GM21360 (cell line): ENCODE data around the gene FAM110D.

Experiments
- ATAC-seq: cut with Tn5 transposase; IDR thresholded peaks from one replicate; pipeline ENCODE4 v1.9.1; 2021; ENCODE audit warnings: mild to moderate bottlenecking, moderate library complexity; ENCODE audit not compliant: unreplicated experiment

Gene FAM110D

DNA sequence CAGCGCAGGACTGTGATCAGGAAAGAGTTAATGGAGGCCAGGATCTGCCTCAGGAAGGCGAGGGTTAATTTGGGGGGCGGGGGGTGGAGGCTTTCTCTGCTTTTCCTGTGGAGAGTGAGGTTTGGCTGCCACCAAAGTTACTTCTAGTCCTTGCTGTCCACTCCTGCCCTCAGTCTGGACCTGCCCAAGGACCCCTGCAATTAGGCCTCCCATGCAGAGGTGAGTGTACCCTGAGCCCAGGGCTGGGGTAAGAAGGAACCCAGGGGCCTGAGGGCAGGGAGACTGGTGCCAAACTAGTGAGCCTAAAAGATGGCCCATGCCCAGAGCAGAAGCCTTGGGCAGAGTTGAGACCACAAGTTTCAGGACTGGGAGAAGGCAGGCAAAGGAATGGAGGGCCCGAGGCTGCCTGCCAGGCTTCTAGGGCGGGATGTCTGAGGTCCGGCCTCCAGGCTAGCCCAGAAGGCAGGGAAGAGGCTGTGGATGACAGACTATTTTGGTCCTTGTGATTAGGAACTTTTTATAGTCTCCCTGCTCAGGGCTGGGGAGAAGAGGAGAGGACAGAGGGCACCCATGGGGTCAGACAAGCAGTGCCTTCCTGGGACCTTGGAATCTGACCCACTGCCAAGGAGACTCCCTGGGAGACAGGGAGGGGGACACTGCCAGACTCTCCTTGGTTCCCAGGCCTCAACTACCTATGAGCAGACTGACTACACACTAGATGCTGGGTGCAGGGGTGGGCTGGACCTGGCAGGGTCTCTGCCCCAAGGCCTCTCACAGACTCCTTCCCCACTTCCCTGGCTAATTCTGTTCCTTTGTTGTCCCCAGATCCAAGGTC lies at the start of gene FAM110D:
TSS of gene FAM110D (plus strand) at position 172 of the 835 bp plus-strand sequence. CDS start 2,213 bp downstream, outside the sequence.
- no peak for ATAC-seq

GRCh38 chr1:26109229-26110164 lies 49.4 kb upstream of the FAM110D start:
- ATAC-seq: no peak

GRCh38 chr1:26110731-26111529 lies 47.9 kb upstream of the FAM110D start:
- peak; percentile 29 for ATAC-seq

DNA sequence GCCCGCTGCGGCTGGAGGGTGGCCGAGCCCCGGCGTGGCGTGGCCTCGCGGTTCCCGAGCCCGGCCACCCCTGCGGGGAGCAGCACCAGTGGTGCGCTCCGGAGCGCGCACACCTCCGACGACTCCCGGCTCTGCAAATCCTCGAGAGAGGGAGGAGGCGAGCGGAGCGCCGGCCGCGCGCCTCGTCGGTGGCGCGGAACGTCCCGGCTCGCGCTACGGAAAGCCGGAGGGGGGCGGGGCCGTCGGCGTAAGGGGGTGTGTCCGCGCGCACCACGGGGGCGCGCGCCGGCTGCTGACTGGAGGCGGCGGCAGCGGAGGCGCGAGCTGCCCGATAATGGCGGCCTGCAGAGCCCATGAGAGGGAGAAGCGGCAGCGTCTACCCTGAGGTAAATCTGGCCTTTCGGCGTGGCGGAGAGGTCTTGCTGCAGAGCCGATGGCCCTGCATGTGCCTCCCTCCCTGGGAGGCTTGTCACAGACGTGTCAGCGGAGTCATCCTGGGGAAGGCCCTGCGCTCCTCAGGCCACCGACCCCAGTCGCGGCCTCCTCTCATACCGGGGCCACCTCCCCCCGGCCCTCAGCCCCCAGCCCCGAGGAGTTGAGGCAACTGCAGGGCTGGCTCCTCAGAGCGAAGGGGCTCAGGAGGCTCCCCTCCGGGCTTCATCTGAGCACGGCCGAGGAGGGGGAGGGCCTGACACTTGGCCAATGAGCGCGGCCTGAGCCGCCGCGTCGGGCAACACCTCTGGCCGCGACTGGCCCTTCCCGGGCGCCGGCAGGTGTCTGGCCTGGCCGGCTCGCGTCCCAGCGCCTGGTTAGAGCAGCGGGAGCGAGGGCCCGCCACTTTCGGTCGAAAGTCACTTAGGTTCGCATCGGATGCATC lies 47.1 kb upstream of the FAM110D start, which contains the start of gene PDIK1L:
TSS of gene PDIK1L (plus strand) at position 295 of the 877 bp plus-strand sequence. CDS start 2,485 bp downstream, outside the sequence.
- peak; percentile 69 for ATAC-seq

DNA sequence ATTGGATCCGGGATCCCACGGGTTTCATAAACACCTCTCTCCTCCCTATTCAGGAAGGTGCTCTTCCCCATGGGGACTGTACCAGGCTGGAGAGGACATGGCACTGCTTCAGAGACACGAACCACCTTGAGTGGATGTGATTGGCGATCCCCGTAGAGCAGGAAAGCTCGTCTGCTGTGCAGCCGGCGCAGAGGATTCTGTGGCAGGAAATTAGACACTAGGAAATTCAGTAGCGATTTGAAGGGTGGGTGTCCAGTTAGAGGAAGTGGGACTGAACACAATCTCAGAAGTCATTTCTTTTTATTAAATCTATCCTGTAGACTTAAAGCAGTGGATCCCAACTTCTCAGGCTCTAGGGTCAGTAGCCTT lies 46.5 kb upstream of the FAM110D start:
- no peak for ATAC-seq

DNA sequence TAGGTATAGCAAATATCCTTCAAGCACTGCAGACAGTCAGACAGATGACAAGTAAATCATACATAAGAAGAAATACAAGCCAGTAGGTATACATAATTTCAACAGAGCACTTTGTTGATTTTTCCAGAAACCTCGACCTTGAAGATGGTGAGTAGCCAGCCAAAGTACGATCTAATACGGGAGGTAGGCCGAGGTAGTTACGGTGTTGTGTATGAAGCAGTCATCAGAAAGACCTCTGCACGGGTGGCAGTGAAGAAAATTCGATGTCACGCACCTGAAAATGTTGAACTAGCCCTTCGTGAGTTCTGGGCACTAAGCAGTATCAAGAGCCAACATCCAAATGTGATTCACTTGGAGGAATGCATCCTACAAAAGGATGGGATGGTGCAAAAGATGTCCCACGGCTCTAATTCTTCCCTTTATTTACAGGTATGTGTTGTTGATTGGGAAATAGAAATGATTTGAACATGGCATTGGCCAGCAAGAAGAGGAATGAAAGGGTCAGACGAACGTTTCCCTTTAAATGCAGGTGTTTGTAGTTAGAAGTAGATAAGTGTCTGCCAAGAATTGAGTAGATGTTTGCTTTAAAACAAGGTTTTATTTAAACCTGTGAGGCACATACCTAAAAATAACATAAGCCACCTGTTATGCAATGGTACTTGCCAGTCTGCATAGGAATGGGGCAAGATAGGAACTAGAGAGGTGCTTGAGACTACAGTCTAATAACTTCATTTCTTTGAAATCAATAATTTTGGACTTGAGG lies 44.5 kb upstream of the FAM110D start:
- no peak for ATAC-seq

GRCh38 chr1:26119892-26120608 lies 38.8 kb upstream of the FAM110D start:
- ATAC-seq: no peak

GRCh38 chr1:26121854-26122773 lies 36.8 kb upstream of the FAM110D start:
- no peak for ATAC-seq

DNA sequence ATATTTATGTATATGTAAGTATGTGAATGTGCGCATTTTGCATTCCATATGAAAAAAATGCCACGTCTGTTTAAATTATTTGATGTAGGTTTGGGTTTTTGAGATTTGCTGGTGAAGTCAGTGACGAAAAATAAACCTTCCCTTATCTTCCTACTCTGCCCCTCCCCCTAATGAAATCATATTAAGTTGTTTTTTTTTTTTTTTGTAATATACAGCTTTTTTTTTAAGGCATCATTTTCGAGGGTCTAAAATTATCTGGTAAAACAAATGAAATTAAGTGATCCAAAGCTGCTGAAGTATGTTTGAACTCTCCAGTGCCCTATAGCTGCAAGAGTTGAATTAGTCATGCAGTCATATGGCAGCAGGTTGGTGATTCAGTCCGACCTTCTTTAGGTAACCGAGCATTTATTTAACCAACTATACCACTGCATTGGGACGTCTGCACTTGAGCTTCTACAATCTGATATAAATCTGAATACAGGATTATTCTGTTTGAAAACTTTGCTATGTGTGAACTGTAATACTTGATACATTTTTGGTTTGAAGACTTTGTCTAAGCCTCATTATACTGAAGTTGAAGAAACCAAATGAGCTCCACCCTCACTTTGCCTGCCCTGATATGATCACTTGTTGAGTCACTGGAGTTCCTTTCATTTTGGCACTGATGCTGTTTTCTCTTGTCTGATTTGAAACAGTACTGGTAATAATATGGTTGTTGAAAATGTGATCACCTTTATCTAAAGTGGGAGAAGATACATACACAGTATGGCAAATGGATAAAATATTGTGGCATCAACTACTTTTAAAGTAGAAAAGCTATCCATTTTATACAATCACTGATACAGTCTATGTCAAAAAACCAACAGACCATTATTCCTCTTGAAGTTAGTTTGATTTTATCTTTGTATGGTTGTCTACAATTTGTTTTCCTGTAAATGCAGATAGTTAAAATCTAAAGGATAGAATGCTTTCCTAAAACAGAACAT lies 35.6 kb upstream of the FAM110D start:
- no peak for ATAC-seq

DNA sequence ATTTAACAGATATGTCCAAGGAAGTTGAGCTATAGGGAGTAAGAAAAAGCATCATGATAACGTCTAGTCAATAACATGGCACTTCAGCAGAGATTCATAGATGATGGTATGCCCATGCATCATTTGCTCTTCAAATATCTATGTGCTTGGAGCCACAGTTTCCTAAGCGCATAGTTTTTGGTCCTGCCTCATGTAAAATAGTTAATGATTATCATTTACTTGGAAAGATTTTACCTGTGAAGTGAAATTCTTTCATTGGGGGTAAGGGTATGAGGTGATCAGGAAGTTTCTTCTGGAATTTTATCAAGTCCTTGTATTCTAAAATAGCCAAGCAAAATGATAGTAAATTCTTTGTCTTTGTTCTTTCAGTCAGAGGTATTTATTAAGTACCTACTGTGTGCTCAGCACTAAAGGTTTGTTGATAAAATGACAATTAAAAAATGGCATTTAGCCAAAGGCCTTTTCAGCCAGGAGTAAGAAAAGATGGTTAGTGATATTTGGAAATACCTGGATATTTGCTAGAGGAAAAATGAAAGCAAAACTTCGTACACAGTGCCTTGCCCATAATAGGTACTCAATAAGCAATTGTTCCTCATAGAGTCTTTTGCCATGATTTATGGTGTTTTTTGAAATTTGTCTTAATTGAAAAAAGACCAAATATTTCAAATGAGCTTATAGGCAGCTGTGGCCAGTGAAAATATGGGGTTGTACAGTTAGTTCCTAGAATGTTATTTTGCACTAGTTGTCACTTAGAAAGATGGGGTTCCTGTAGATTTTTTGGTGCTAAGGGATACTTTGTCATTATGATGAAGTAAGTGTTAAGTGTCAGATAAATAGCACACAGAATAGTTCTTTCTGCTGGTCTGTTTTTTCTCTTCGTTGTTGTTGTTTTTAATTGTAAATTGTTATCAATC lies 34.2 kb upstream of the FAM110D start:
- no peak for ATAC-seq

GRCh38 chr1:26125382-26125781 lies 33.5 kb upstream of the FAM110D start:
- no peak for ATAC-seq

- no peak for ATAC-seq
Measured at GRCh38 chr1:26125946-26126320, 32.9 kb upstream of the FAM110D start.

DNA sequence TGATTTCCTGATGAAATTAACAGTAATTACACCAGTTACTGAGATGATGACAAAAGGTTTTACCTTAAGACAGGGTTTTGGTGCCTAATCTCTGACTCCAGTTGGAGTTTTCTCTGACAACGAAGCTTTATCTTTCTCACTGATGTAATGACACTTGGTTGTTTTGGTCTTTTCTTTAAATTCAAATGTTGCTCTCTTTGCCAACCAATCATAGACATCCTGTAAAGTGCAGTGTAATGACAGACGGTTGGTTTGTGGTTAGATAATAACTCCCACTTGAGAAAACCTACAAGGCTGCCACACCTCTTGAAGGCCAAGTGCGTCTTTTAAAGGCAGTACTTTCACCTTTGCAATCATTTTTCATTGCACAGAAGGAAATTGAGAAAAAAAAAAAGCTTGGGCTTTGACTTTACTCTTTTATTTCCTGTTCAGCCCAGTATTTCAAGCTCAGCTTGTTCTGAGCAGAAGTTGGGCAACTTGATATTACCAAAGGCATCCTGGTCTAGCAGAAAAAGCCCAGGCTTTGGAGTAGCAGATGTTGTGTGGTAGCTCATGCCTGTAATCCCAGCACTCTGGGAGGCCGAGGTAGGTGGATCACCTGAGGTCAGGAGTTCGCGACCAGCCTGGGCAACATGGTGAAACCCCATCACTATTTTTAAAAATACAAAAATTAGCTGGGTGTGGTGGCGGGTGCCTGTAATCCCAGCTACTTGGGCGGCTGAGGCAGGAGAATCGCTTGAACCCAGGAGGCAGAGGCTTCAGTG lies 32.4 kb upstream of the FAM110D start:
- no peak for ATAC-seq
